HG03439 (cell line): ENCODE measurements around the gene KLC1.

Experiments
- ATAC-seq: cut with Tn5 transposase; IDR thresholded peaks from one replicate; pipeline ENCODE4 v1.9.1; 2021; ENCODE audit warnings: mild to moderate bottlenecking, moderate library complexity; ENCODE audit not compliant: unreplicated experiment

The KLC1 gene

DNA sequence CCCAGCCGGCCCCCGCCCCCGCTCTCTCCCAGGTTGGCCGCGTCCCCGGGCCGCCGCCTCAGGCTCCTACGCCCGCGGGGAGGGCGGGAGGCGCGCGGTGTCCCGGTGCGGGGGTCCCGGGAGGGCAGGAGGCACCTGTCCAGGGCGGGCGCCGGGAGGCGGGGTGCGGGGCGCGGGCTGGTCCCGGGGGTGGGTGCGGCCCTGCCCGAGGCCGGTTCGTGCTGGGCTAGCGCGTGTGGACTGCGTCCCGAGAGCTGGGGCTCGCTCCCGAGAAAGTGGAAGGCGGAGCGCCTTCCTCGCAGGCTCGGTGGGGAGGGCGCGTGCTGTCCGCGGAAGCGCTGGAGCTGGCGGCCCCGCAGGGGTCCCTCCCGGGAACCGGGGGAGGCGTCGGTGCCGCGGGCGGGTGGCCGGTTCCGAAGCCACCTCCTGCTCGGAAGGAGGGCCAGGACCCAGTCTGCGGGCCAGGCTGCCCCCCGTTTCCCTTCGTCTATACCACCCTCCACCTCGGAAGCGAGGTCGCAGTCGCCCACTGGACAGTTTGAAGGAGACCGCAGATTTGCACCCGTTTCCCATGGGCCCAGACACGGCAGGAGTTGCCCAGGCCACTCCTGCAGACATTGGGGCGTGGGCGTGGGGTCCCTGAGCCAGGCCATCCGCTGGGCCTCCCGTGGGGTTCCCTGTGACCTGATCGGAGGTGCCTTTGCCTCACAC, 87.2 kb downstream of the KLC1 start:
- peak; percentile 4 for ATAC-seq

GRCh38 chr14:103716899-103717411, 87.9 kb downstream of the KLC1 start:
- ATAC-seq = no peak

- no peak for ATAC-seq
These were observed 89.6 kb downstream of the KLC1 start for GRCh38 chr14:103718572-103718971.

DNA sequence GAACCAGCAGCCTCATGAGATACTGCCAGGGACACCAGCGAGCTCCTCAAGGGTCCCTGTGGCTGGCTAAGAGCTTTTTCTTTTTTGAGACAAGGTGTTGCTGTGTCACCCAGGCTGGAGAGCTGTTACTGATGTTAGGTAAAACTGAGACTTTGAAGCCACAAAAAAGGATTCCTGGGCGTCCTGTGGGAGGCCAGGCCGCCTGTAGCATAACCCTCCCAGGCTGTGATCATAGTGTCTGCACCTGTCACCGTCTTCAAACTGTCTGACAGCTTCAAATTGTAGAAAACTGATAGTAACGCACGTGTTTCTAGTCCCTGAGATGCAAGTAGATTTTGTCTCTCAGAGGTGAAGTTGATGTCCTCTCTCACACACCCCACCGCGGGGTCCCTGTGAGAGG, 90.7 kb downstream of the KLC1 start:
- no peak for ATAC-seq

DNA sequence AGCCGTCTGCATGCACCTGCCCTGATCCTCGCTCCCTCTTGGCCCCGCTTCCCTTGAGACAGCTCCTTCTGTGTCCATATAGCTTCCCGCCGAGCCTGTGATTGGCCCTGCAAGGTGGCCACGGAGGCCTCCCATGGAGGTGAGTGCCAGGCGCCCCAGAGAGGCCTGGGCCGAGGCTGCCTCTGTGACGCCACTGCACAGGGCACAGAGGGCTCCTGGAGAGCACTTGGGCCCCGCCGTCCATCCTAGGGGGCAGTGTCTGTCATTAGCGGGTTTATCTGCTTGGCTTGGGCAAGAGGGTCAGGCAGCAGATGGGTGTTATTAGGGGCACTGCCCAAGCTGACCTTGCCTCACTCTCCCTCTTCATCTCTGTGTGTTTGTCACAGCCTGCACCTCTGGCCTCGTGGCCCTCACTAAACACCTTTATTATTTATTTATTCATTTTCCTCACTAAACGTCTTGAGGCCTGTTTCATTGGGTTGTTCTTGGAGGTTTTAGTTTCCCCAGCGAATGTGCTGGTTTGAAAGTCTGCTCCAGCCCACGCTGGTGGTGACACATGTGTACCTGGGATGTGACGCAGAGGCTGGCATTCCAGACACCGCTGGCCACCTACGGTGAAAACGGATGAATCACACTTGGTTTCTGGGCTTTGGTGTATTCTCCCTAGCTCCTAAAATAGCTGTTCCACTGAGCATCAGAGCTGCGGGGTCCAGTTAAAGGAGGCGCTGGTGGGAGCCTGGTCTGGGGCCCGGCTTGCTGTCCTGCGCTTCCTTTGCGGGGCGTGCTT, 92.5 kb downstream of the KLC1 start:
- no peak for ATAC-seq

DNA sequence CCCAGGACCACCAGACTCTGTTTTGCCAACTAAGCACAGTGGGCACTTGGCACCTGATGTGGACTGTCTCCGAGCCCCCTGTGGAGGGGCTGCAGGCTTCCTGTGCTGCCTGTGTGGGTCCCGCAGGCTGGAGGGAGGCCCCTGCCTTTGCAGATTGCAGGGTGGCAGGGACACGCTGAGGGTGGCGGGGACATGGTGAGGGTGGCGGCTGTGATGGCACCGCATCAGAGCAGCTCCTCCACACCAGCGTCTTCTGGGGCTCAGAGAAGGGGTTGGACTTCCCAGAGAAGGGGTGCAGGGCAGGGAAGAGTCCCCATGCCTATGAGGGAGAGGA, 94.7 kb downstream of the KLC1 start:
- ATAC-seq = no peak

DNA sequence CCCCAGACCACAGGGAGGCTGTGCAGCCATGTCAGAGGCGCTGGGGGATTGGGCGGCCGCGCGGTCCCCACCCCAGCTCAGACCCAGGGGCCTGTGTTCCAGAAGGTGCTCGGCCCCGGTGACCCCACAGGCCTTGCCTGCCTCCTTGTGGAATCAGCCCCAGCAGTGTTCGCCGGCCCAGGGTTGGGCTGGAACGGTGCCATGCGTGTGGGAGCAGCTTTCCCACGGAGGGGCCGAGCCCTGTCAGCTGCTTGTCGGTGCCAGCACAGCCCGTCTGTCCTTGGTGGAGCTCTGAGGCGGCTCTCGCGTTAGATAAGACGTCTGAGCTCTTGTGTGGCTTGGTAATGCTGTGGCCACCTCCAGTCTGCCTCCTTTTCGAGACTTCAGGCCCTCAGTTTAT, 95.1 kb downstream of the KLC1 start:
- ATAC-seq = no peak

DNA sequence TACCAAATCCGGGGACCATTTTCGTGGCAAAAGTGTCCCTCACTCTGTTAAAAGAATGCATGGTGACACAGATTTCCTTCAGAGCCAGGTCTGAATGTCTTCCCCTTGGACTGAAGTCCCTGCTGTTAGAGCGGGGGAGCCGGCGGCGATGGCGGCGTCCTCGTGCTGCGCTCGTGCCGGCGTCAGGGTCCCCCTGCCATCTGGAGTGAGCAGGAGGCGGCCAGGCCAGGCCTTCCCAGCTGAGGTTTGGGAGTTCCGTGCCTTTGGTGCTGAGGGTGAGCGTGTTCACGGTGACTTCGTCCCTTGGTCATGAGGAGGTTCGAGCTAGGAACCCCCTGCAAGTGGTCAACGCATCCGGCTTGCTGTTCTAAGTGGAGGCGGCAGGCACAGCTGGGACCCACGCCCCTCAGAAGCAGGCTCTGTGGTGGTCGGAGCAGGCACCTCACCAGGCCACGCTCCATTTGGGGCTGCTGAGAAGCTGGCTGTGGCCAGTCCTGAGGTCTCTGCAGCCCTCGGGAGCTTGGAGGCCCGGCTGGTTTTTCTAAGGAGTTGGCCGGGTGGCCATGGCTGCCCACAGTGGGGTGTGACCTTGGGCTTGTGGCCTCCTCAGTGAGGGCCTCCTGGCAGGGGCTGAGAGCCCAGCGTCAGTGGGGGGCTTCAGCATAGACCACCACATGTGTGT, 96.1 kb downstream of the KLC1 start:
- ATAC-seq = no peak

- no peak for ATAC-seq
These were observed 96.9 kb downstream of the KLC1 start for GRCh38 chr14:103725739-103726395.

DNA sequence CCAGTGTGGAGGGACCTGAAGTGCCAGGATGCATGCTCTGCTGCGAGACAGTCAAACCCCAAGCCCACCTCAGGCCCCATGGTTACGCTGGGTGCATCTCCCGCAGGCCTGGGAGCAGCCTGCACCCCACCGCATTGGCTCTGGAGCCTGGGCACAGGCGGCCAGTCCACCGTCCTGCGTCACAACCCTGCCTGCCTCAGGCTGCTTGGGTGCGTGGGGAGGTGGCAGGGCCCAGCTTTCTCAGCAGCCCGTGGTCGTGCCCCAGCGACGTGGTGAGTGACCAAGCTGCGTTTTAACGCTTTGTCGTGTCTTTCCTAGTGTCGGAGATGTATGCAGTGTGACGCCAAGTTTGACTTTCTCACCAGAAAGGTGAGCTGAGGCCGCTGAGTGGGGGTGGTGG, 97.5 kb downstream of the KLC1 start:
- ATAC-seq = no peak

DNA sequence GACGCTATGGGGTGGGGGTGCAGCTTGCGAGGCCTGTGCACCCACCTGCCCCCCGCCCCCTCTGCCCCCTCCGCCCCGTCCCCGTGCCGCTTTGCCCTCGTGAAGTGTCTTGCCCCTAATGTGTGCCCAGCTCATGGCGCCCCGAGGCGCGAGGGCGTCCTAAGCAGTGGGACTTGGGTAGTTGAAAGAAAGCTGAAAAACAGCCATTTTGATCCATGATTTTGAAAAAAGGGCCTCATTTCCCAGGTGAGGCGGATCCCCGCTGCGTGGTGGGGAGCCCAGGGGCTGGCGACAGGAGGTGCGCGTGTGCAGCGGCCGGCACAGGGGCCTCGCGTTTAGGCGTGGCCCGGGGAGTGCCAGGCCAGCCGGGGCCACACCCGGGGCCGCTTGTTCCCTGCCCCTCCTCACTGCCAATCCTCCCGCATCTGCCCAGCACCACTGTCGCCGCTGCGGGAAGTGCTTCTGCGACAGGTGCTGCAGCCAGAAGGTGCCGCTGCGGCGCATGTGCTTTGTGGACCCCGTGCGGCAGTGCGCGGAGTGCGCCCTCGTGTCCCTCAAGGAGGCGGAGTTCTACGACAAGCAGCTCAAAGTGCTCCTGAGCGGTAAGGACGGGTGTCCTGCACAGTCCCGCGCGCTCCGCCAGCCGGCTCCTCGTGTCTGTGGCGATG, 98.4 kb downstream of the KLC1 start:
- ATAC-seq = no peak

DNA sequence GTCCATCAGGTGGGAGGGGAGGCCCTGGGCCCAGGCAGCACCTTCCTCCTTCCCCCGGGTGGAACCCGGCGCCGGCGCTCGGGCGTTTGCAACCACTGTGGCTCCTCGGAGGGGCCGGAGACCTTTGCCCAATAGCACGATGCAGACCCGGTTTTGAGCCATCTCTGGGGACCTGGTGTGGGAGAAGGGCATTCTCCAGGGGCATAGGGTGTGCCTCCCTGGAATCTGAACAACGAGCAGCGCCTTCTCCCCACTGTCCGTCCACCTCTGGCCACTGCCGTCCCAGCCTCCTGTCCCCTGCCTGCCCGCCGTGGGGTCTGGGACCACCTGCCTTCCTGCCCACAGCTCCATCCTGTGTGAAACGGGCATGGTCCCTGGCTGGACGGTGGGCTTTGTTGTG, 99.1 kb downstream of the KLC1 start:
- no peak for ATAC-seq

GRCh38 chr14:103728721-103729120, 99.7 kb downstream of the KLC1 start:
- no peak for ATAC-seq

DNA sequence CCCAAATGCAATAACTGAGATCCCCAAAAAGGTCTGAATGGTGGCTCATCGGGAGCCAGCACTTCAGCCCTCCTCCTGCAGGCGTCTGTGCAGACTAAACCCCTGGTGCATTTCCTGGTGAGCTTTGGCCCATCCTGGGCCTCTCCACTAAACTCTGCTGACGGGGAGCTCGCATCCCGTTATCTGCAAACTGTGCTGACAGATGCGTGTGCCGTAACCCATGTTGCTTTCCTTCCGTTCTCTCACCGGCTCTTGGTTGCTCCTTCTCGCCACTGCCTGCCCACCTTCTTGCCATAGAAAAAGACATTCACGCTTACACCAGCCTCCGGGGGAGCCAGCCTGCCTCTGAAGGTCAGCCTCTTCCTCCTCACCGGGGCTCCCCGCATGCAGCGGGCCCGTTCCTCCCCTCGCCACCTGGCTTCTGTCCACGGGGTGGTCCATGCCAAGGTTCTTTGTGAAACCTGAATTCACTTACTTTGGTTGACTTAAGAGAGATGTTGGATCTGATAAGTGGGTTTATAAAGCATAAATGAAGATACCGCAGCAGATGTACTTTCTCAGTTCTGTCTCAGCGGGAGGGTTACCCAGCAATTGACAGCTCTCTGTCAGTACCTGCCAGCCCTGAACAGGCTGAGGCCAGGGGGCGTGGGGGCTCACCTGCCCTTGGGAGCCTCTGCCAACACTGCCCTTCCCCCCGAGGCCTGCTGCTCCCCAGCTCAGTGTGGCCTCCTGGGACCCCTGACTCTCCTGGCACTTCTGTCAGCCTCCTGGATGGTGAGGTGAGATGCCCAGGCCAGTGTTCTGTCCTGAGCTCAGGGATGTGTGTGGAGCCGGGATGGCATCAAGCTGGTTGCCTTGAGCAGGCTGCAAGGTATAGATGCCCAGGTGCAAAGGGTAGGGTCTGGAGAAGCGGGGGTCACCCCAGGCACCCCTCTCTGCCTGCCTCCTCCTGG, 100.8 kb downstream of the KLC1 start:
- no peak for ATAC-seq

- no peak for ATAC-seq
These were observed 101.6 kb downstream of the KLC1 start for GRCh38 chr14:103730490-103731035.

DNA sequence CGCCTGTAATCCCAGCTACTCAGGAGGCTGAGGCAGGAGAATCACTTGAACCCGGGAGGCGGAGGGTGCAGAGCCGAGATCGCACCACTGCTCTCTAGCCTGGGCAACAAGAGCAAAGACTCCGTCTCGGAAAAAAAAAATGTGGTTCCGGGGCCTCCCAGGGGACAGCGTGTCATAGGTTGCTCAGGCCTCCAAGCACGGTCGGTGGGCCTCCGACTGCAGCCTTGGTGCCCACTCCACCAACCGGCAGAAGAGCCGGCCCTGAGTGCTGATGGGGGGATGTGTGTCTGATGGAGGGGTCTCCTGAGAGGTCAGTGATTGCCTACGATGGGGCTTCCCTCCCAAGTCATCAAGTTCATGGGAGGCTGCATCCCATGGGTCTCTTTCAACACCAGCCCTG, 102.5 kb downstream of the KLC1 start:
- ATAC-seq = no peak

DNA sequence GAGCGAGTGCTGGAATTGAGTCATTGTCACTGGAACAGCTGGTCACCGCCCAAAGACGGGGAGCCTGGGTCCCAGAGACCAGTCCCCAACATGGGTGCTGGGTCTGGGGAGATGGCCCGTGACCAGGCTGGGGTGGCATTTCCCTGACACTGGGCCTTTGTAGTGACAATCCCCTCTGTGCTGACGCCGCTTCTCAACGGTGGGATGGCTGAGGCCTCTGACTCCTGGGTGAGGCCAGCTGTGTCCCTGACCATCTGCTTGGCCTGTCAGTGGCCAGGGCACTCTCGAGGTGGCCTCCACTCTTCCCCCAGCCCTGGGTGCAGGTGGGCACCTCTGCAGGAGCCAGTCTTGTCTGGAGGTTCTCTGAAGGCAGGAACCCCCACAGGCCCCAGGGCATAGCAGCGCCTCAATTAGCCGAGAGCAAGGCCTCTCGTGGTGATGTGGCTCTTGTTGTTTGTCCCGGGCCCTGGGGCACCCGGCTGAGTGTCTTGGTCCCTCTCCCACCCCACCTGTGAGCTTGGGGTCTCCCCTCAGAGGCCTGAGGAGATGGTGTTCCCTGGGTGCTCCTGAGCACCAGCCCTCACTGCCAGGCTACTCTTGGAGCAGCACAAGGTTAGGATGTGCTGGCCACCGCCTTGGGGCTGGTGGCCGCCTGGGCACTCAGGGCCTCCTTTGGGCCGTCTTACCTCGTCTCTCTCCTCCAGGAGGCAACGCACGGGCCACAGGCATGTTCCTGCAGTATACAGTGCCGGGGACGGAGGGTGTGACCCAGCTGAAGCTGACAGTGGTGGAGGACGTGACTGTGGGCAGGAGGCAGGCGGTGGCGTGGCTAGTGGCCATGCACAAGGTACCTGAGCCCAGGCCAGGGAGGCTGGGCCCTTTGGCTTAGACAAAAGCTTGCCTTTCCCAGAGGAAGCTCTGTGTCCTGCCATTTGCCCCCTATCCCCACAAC, 103.2 kb downstream of the KLC1 start:
- no peak for ATAC-seq

GRCh38 chr14:103732868-103733620, 104.0 kb downstream of the KLC1 start:
- no peak for ATAC-seq
